H1 (cell line): ENCODE data around the gene DUSP9. TPM values are rescaled to one million over a fixed set of nuclear protein-coding genes. Genes with fewer than 3 reads are reported as not detected.

Experiments
- CTCF ChIA-PET: fragments of 300-600 bp; sonication (Branson Sonifier 250); formaldehyde crosslinking; loops from one replicate; lab custom pipeline; 2021; ENCODE audit not compliant: partially characterized antibody; lab: Charles Lee
- POLR2A ChIA-PET: fragments of 300-600 bp; sonication (Branson Sonifier 250); formaldehyde crosslinking; loops from one replicate; lab custom pipeline; 2021; ENCODE audit warnings: inconsistent platforms; ENCODE audit not compliant: partially characterized antibody; lab: Charles Lee
- DNase-seq, 2 experiments: peaks; one replicate each; pipeline versions ENCODE4 v3.0.0 to v3.0.0-alpha.2; 2010 to 2022; ENCODE audit warnings: low spot score in 2 of 2, low read depth in 1 of 2, mixed read lengths in 1 of 2
- FAIRE-seq: peaks from 2 replicates; lab custom pipeline; 2011; peaks lifted over from hg19 to GRCh38; lab: Jason Lieb, UNC
- H2AFZ ChIP-seq: 2 replicates; pipeline ENCODE4 v1.8.1; 2012; ENCODE audit warnings: low read length, inconsistent platforms
- H2AK5ac ChIP-seq: 2 replicates; pipeline ENCODE4 v1.6.1; 2013; ENCODE audit warnings: low read depth, low read length
- H2BK120ac ChIP-seq: replicated peaks from 2 replicates; pipeline ENCODE3; 2013; ENCODE audit warnings: low read depth, low read length, inconsistent platforms
- H2BK12ac ChIP-seq: 2 replicates; pipeline ENCODE4 v1.6.1; 2013; ENCODE audit warnings: low read depth, low read length
- H2BK15ac ChIP-seq: 2 replicates; pipeline ENCODE4 v1.6.1; 2013; ENCODE audit warnings: low read length
- H2BK20ac ChIP-seq: 2 replicates; pipeline ENCODE4 v1.6.1; 2013; ENCODE audit warnings: low read length
- H2BK5ac ChIP-seq: 2 replicates; pipeline ENCODE4 v1.6.1; 2013; ENCODE audit warnings: low read depth, low read length
- H3K14ac ChIP-seq: 2 replicates; pipeline ENCODE4 v1.6.1; 2013; ENCODE audit warnings: inconsistent platforms; ENCODE audit not compliant: insufficient read length
- H3K18ac ChIP-seq: 2 replicates; pipeline ENCODE4 v1.6.1; 2013; ENCODE audit warnings: low read length; ENCODE audit errors: extremely low read depth
- H3K23ac ChIP-seq: 2 replicates; pipeline ENCODE4 v1.6.1; 2013; ENCODE audit warnings: inconsistent platforms; ENCODE audit not compliant: insufficient read length
- H3K23me2 ChIP-seq: 2 replicates; pipeline ENCODE4 v1.6.1; 2013; ENCODE audit warnings: low read depth, low read length
- H3K27ac ChIP-seq: 2 replicates; pipeline ENCODE4 v1.6.1; 2011; ENCODE audit warnings: low read depth, low read length, inconsistent platforms
- H3K27me3 ChIP-seq, 4 experiments: replicated peaks in 1 of 4; 1 replicate in 1 of 4; 2 replicates in 3 of 4; pipeline versions ENCODE4 v1.6.1 to v1.8.1; 2011 to 2013; ENCODE audit warnings: low read length in 3 of 4, mild to moderate bottlenecking in 3 of 4, inconsistent platforms in 2 of 4, mixed read lengths in 2 of 4, moderate library complexity in 1 of 4; ENCODE audit not compliant: control insufficient read depth in 3 of 4, insufficient read depth in 3 of 4; ENCODE audit errors: extremely low read depth in 1 of 4
- H3K36me3 ChIP-seq, 4 experiments: 2 replicates each; pipeline versions ENCODE4 v1.6.1 to v1.8.1; 2011 to 2013; ENCODE audit warnings: mild to moderate bottlenecking in 4 of 4, low read length in 3 of 4, moderate library complexity in 2 of 4, control low read depth in 1 of 4, inconsistent platforms in 1 of 4; ENCODE audit not compliant: insufficient read depth in 4 of 4, control insufficient read depth in 2 of 4
- H3K4ac ChIP-seq: replicated peaks from 2 replicates; pipeline ENCODE3; 2013; ENCODE audit warnings: low read length, low read depth, mixed read lengths, inconsistent platforms; ENCODE audit not compliant: insufficient read length
- H3K4me1 ChIP-seq, 4 experiments: replicated peaks in 1 of 4; 1 replicate in 1 of 4; 2 replicates in 3 of 4; pipeline versions ENCODE4 v1.6.1 to v1.8.1; 2011 to 2013; ENCODE audit warnings: low read length in 3 of 4, inconsistent platforms in 2 of 4, mixed read lengths in 1 of 4; ENCODE audit not compliant: insufficient read depth in 4 of 4, control insufficient read depth in 3 of 4
- H3K4me2 ChIP-seq, 2 experiments: 2 replicates each; pipeline versions ENCODE4 v1.6.1 to v1.8.1; 2011 to 2013; ENCODE audit warnings: low read depth in 2 of 2, low read length in 2 of 2, control low read depth in 1 of 2, inconsistent platforms in 1 of 2, mild to moderate bottlenecking in 1 of 2; ENCODE audit not compliant: insufficient read depth in 1 of 2
- H3K4me3 ChIP-seq, 4 experiments: fragments of 200-600, 300-600 bp in 1 of 4; sonication (generic), shearing (Covaris generic), sonication (Bioruptor Twin) in 1 of 4; 2 replicates each; pipeline versions ENCODE4 v1.5.1 to v1.8.1; 2011 to 2016; ENCODE audit warnings: low read length in 4 of 4, low read depth in 3 of 4, control low read depth in 2 of 4, inconsistent platforms in 2 of 4, mild to moderate bottlenecking in 2 of 4, mixed read lengths in 1 of 4, moderate library complexity in 1 of 4; ENCODE audit not compliant: insufficient read depth in 2 of 4; ENCODE audit errors: extremely low read depth in 1 of 4
- H3K56ac ChIP-seq: replicated peaks from 2 replicates; pipeline ENCODE3; 2013; ENCODE audit warnings: low read depth, mild to moderate bottlenecking, mixed read lengths, low read length, inconsistent platforms; ENCODE audit not compliant: insufficient read length
- H3K79me1 ChIP-seq: 2 replicates; pipeline ENCODE4 v1.6.1; 2013; ENCODE audit warnings: low read depth, low read length, control low read depth
- H3K79me2 ChIP-seq, 2 experiments: 2 replicates each; pipeline versions ENCODE4 v1.6.1 to v1.8.1; 2012 to 2013; ENCODE audit warnings: low read length in 2 of 2, mild to moderate bottlenecking in 2 of 2, inconsistent platforms in 1 of 2; ENCODE audit not compliant: insufficient read depth in 2 of 2, control insufficient read depth in 1 of 2
- H3K9ac ChIP-seq, 4 experiments: replicated peaks in 1 of 4; 1 replicate in 1 of 4; 2 replicates in 3 of 4; pipeline versions ENCODE4 v1.6.1 to v1.8.1; 2011 to 2013; ENCODE audit warnings: low read depth in 3 of 4, low read length in 3 of 4, control low read depth in 2 of 4, mild to moderate bottlenecking in 2 of 4, moderate library complexity in 2 of 4, inconsistent platforms in 1 of 4; ENCODE audit errors: extremely low read depth in 1 of 4
- H3K9me3 ChIP-seq, 2 experiments: 2 replicates each; pipeline versions ENCODE4 v1.6.1 to v1.8.1; 2012 to 2013; ENCODE audit warnings: mild to moderate bottlenecking in 2 of 2, moderate library complexity in 2 of 2, control low read depth in 1 of 2, inconsistent platforms in 1 of 2, low read depth in 1 of 2, low read length in 1 of 2, mixed read lengths in 1 of 2; ENCODE audit not compliant: insufficient read depth in 2 of 2
- H4K20me1 ChIP-seq, 2 experiments: replicated peaks in 1 of 2; 2 replicates each; pipeline versions ENCODE3 to v1.8.1; 2011 to 2013; ENCODE audit warnings: inconsistent platforms in 2 of 2, low read length in 2 of 2, mild to moderate bottlenecking in 1 of 2; ENCODE audit not compliant: insufficient read depth in 2 of 2, control insufficient read depth in 1 of 2
- H4K5ac ChIP-seq: 2 replicates; pipeline ENCODE4 v1.6.1; 2013; ENCODE audit warnings: low read length, low read depth, mixed read lengths, inconsistent platforms; ENCODE audit not compliant: insufficient read length
- H4K8ac ChIP-seq: 2 replicates; pipeline ENCODE4 v1.8.0; 2013; ENCODE audit warnings: mild to moderate bottlenecking, moderate library complexity, low read length, inconsistent platforms; ENCODE audit not compliant: insufficient read depth; ENCODE audit errors: extremely low read depth
- H4K91ac ChIP-seq: replicated peaks from 2 replicates; pipeline ENCODE3; 2013; ENCODE audit warnings: low read length, mixed read lengths, inconsistent platforms; ENCODE audit not compliant: insufficient read length
- CBX5 ChIP-seq: fragments of 300-800, 300-1000 bp; sonication (generic); IDR thresholded peaks from 2 replicates; pipeline ENCODE4 v1.7.1; 2016; ENCODE audit warnings: antibody characterized with exemption, low read length, low read depth
- CREB1 ChIP-seq: IDR thresholded peaks from 2 replicates; pipeline ENCODE4 v1.6.1; 2012; ENCODE audit warnings: inconsistent platforms
- CTCF ChIP-seq, 3 experiments: IDR thresholded peaks; 1 replicate in 2 of 3; 2 replicates in 1 of 3; pipeline versions ENCODE4 v1.5.1 to v1.6.1; 2011; ENCODE audit warnings: low read length in 3 of 3, mild to moderate bottlenecking in 3 of 3, inconsistent platforms in 2 of 3, low read depth in 1 of 3, moderate library complexity in 1 of 3; ENCODE audit not compliant: insufficient read depth in 1 of 3; ENCODE audit errors: control extremely low read depth in 1 of 3
- EP300 ChIP-seq, 2 experiments: IDR thresholded peaks; 1 replicate in 1 of 2; 2 replicates in 1 of 2; pipeline ENCODE4 v1.6.1; 2011 to 2012; ENCODE audit warnings: low read depth in 2 of 2, low read length in 2 of 2, mild to moderate bottlenecking in 2 of 2, borderline replicate concordance in 1 of 2, inconsistent platforms in 1 of 2, moderate library complexity in 1 of 2
- NRF1 ChIP-seq: IDR thresholded peaks from 2 replicates; pipeline ENCODE4 v1.6.1; 2011; ENCODE audit warnings: mild to moderate bottlenecking, low read depth, low read length, improper control_type of control experiment
- USF2 ChIP-seq: IDR thresholded peaks from 2 replicates; pipeline ENCODE4 v1.6.1; 2011; ENCODE audit warnings: low read length, improper control_type of control experiment
- YY1 ChIP-seq: IDR thresholded peaks from 2 replicates; pipeline ENCODE4 v1.6.1; 2011; ENCODE audit warnings: low read depth, mild to moderate bottlenecking, low read length
- WGBS, 2 experiments: shearing (Covaris generic) in 1 of 2; methylation state at CpG; one replicate each; pipeline versions ENCODE4 v1.1.6 to v1.1.7; 2013 to 2015; ENCODE audit warnings: low lambda C conversion rate in 2 of 2, mixed read lengths in 2 of 2, inconsistent platforms in 1 of 2, low coverage in 1 of 2, missing lambda C conversion rate in 1 of 2; ENCODE audit not compliant: insufficient replicate concordance in 2 of 2, insufficient coverage in 1 of 2, insufficient read length in 1 of 2; ENCODE audit errors: extremely low coverage in 1 of 2, missing lambda C conversion rate in 1 of 2; 5-methylcytosine and 5-hydroxymethylcytosine counted together
- polyA plus RNA-seq, 7 experiments: library from polyadenylated mRNA; depleted of rRNA in 3 of 7; stranded (reverse) in 5 of 7; unstranded in 2 of 7; fragments of >200 nt in 5 of 7; fragments of 200-250 nt in 2 of 7; gene quantifications; 1 replicate in 5 of 7; 2 replicates in 1 of 7; 4 replicates in 1 of 7; pipeline versions ENCODE4 v1.2.1 to v1.2.3, GENCODE V29; 2011 to 2013; ENCODE audit warnings: missing spikeins in 2 of 7, mixed read lengths in 2 of 7
- total RNA-seq: library from RNA; stranded (reverse); fragmentation: NEBNext Ultra II Directional; extraction: Animal tissue kit (Norgen Biotek cat#: 25700); gene quantifications from 2 replicates; pipeline ENCODE4 v1.2.1, GENCODE V29; 2021

Gene DUSP9
- total and polyA plus RNA-seq, 2 of the 8 experiments (the other 6 are each of a cell fraction or from before 2014, with no cell fraction given): 0.80 to 1.1 TPM

GRCh38 chrX:153649915-153650782, 3.1 kb downstream of the DUSP9 start:
- DNase-seq: no peak
- H3K18ac ChIP-seq: no peak overlapping the region
- no peak overlapping the region for H4K5ac ChIP-seq
- no peak overlapping the region for H4K8ac ChIP-seq
- H3K79me1 ChIP-seq: no peaks in the 10 kb centered on the region
- H3K23me2 ChIP-seq: no peaks in the 10 kb centered on the region; the same call in 1 of the 2 replicates
- H3K4me2 ChIP-seq: no peak overlapping the region
- no peak overlapping the region for H2AK5ac ChIP-seq
- peaks cover 0 to 10% (median under 1%) of the 10 kb centered on the region in 4 experiments; a peak in 3 of 7 replicates for H3K4me1 ChIP-seq
- H2AFZ ChIP-seq: no peak overlapping the region
- H3K36me3 ChIP-seq: peaks cover 0 to 4% (median 0%) of the 10 kb centered on the region in 4 experiments; a peak in 1 of 8 replicates
- H3K9ac ChIP-seq: no peak overlapping the region
- no peaks in the 10 kb centered on the region for H3K79me2 ChIP-seq
- H2BK20ac ChIP-seq: no peak overlapping the region
- no peak overlapping the region for H3K56ac ChIP-seq
- no peak overlapping the region for H3K27ac ChIP-seq
- no peak for FAIRE-seq
- H2BK12ac ChIP-seq: no peak overlapping the region
- WGBS, 2 experiments: 60% methylated on average over 4 of the region's 41 CpGs; no CpG with 5 or more reads in 1 of the 2 experiments
- H3K4me3 ChIP-seq: no peak overlapping the region
- H3K9me3 ChIP-seq: no peaks in the 10 kb centered on the region
- no peak overlapping the region for H3K23ac ChIP-seq
- H4K91ac ChIP-seq: no peak overlapping the region
- H2BK15ac ChIP-seq: no peak overlapping the region
- H3K4ac ChIP-seq: no peak overlapping the region
- no peak overlapping the region for H3K14ac ChIP-seq
- POLR2A ChIA-PET: interaction anchor here (0.9 kb wide), 1 partner anchor 27 kb away, joined by 3 read pairs; no protein-coding TSS in a partner anchor
- H2BK5ac ChIP-seq: no peak overlapping the region
- CTCF ChIA-PET: interaction anchor here (0.9 to 28.7 kb wide), 15 partner anchors 5 to 209 kb away, joined by 3 to 408 read pairs (median 9); partner anchors contain the start of gene DUSP9
- peaks cover 0 to 10% of the 10 kb centered on the region in 2 experiments for H4K20me1 ChIP-seq
- peaks cover 40 to 43% (median 42%) of the 10 kb centered on the region in 4 experiments for H3K27me3 ChIP-seq
- H2BK120ac ChIP-seq: no peak overlapping the region
- TF ChIP-seq NRF1 (no peak), CBX5 (no peak), EP300 (IDR thresholded peaks at IDR 0.05; ENCODE audit: borderline replicate concordance in 1 of 2, low read depth in 2 of 2, low read length in 2 of 2) (no peak), CTCF (IDR thresholded peaks at IDR 0.05; ENCODE audit: control extremely low read depth in 1 of 3, insufficient read depth in 1 of 3, low read depth in 1 of 3, low read length in 3 of 3) (no peak), YY1 (no peak), USF2 (no peak), CREB1 (no peak)
